GM18498 (cell line): ENCODE data around the gene ZNF638.
"Not testable (repeated sequence)": the region's sequence is repeated elsewhere in the genome, so short reads cannot be mapped to it uniquely, and the experiment has no call there.

Source experiments
- ATAC-seq: cut with Tn5 transposase; IDR thresholded peaks from one replicate; pipeline ENCODE4 v1.9.1; 2021; ENCODE audit warnings: mild to moderate bottlenecking, moderate library complexity; ENCODE audit not compliant: unreplicated experiment

The ZNF638 gene

GRCh38 chr2:71389384-71390072, 57.9 kb downstream of the ZNF638 start:
- no peak for ATAC-seq

- ATAC-seq, result no peak
These were observed 61.6 kb downstream of the ZNF638 start for GRCh38 chr2:71393216-71393615.

DNA sequence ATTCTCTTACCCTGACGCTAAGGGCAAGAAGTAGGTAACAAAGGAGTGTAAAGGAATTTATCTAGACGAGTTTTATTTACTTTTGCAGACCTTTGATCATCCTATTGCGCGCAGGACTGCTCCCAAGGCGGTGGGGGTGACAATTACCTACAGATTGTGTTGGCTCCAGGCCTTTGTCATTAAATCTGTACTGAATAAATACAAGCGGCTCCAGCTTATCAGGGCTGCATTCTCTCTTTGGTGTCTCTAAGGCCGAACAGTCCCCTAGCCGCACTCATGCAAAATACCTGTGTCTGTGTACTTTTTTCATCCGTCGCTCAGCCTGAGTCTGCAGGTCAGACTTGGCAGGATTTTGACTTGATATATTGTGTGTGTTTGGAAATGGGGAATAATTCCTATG, 63.9 kb downstream of the ZNF638 start:
- ATAC-seq, result no peak

- ATAC-seq, result no peak
These were observed 70.8 kb downstream of the ZNF638 start for GRCh38 chr2:71402427-71402826.

DNA sequence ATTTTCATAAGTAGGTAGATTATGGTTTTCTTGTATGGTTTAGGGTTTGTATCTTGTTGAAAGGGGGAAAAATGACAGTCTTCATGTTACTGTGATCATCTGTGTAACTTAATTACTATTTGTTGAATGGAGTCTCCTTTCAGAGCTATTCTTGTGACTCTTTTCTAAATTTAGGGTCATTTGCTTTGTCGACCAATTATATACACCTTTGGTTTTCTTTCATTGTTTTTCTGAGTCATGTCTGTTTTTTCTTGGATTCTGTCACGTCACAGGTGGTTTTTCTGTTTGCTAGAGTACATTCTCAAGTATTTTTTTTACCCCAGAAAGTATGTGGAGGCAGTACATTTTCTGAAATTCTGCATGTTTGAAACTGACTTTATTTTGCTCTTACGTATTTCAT, 78.0 kb downstream of the ZNF638 start:
- no peak for ATAC-seq

DNA sequence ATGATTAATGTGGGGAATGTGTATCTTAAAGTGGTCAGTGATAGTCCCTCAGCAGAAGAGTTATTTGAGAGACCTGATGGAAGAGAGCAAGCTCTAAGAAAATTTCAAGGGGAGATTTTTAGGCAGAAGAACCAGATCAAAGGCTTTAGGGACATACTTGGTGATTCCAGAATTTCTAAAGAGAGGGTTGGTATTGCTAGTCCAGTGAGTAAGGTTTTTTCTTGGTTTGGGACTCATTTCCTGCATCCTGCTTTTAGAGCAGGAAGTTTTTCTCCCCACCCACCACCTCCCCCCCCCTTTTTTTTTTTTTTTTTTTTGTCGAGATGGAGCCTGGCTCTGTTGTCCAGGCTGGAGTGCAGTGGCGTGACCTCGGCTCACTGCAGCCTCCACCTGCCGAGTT, 79.1 kb downstream of the ZNF638 start:
- ATAC-seq, result no peak

DNA sequence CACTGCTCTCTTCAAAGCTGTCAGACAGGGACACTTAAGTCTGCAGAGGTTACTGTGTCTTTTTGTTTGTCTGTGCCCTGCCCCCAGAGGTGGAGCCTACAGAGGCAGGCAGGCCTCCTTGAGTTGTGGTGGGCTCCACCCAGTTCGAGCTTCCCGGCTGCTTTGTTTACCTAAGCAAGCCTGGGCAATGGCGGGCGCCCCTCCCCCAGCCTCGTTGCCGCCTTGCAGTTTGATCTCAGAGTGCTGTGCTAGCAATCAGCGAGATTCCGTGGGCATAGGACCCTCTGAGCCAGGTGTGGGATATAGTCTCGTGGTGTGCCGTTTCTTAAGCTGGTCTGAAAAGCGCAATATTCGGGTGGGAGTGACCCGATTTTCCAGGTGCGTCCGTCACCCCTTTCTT, 85.3 kb downstream of the ZNF638 start:
- ATAC-seq, result not testable (repeated sequence)

DNA sequence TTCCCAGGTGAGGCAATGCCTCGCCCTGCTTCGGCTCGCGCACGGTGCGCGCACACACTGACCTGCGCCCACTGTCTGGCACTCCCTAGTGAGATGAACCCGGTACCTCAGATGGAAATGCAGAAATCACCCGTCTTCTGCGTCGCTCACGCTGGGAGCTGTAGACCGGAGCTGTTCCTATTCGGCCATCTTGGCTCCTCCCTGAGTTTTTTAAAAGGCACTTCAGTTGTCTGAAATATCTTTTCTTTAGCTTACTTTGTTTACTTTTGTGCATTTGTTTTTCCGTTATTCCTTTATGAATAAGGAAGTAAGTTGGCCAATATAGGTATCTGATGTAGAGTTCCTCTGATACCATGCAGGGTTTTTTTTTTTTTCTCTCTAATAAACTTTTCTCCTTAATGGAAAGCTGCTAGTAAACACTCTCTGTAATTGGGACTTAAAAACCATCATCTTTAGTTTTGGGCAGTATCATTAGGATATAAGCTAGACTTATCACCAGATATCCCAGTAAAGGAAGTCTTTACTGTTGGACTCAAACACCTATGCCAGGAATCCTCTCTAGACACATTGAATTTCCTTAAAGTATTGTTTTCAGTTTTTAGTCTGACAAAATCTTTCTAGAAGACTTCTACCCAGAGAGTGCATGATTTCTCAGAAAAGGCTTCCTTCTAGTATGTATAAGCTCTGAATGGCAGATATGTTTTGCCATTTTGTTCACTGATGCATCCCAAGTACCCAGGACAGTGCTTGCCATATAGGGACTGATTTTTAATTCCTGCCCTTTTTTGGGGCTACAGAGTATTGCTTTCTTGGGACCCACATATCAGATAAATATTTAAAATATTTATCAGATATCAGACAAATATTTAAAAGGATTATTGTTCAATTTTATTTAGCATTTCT, 86.0 kb downstream of the ZNF638 start:
- no peak for ATAC-seq

DNA sequence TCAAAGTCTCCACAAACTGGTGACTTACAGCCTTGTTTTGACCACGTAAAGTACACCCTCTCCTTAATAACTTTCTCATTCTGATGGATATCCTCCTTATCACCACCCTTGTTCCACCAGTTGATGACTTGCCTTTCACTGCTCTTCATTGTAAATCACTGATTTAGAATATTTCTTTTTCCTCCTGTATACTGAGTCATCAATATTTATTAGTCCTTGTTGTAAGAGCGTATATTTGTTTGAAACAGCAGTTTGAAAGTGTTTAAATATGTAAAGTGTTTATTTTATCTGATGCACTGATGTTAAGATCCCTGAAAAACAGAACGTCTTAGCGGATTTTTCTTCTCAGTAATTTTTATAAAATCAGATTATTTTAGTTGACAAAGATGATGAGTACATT, 87.6 kb downstream of the ZNF638 start:
- ATAC-seq, result no peak

DNA sequence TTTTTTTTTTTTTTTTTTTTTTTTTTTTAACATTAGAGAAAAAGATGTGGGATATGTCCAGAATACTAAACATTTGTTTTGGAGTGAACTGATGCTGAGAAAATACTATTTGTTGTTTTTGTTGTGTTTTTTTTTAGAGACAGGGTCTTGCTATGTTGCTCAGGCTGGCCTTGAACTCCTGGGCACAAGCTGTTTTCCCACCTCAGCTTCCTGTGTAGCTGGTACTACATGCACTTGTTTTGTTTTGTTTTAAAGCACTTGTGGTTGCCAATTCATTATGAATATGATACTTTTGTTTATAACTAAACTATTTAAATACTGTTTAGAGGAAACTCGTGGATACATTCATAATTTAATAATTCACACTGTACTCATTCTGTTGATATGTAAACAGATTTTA, 88.4 kb downstream of the ZNF638 start:
- ATAC-seq, result no peak

DNA sequence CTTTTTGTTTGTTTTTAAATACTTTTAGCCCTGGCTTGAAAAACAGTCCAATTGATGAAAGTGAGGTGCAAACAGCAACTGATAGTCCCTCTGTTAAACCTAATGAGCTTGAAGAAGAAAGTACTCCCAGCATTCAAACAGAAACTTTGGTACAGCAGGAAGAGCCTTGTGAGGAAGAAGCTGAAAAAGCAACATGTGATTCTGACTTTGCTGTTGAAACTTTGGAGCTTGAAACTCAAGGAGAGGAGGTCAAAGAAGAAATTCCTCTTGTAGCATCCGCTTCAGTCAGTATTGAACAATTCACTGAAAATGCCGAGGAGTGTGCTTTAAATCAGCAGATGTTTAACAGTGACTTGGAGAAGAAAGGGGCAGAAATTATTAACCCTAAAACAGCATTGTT, 91.2 kb downstream of the ZNF638 start:
- ATAC-seq, result no peak

- no peak for ATAC-seq
These were observed 92.3 kb downstream of the ZNF638 start for GRCh38 chr2:71423817-71424420.

DNA sequence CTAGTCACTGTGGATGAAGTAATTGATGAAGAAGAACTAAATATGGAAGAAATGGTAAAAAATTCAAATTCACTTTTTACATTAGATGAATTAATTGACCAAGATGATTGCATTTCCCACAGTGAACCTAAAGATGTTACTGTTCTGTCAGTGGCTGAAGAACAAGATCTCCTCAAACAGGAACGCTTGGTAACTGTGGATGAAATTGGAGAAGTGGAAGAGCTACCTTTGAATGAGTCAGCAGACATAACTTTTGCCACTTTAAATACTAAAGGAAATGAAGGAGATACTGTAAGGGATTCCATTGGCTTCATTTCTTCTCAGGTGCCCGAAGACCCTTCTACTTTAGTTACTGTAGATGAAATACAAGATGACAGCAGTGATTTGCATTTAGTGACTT, 95.1 kb downstream of the ZNF638 start:
- no peak for ATAC-seq

DNA sequence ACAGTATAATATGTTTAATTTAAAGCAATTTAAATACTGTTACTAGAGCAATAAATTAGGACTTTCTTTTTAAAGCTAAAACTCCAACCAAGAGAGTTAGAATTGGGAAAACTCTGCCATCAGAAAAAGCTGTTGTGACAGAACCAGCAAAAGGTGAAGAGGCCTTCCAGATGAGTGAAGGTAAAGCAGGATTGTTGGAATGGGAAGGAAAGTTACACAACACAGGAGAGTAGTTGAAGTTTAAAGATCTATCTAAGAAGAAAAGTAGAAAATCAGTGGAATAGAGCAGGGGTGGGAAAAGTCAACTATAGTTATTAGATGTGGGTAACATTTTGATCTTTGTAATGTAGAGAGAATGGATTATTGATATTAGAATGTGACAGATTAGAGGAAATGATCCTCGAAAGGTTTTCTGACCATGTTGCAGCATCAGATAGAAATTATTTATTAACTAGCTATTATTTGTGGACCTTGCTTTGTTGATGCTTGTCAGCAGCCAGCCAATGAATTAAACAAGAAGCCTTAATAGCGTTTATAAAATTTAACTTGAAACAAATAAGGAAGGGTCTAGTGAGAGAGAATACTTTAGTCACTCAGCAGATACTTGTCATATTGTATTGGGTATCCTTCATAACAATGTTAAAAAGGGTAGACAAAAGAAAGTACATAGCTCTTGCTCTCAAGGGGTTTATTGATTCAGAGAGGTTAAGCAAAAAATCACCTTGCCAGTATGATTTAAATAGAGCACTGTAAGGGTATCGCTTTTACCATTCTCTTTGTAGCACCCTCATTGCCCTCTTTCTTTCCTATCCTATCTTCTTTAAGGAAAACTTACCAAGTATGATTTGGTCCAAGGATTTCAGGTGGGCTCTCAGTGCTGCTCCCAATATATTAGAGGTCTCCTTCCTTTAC, 97.1 kb downstream of the ZNF638 start:
- ATAC-seq, result no peak

GRCh38 chr2:71445142-71445541, 113.6 kb downstream of the ZNF638 start:
- not testable (repeated sequence) for ATAC-seq

GRCh38 chr2:71446505-71446904, 114.9 kb downstream of the ZNF638 start:
- no peak for ATAC-seq

GRCh38 chr2:71449343-71449742, 117.8 kb downstream of the ZNF638 start:
- ATAC-seq, result no peak

DNA sequence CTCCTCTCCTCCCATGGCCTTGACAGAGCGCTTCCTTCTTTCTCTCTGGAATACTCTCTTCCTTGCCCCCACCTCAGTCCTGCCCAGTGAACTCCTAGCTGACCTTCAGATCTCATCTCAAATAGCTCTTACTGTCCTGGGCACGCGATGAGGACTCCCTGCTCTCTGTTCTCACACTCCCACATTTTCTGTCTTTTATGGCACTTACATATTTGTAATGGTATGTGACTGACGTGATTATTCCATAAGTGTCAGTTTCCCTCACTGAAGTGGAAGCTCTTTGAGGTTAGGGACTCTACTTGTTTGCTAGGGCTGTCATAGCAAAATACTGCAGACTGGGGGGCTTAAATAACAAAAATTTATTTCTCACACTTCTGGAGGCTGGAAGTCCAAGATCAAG, 120.1 kb downstream of the ZNF638 start:
- ATAC-seq, result no peak

- ATAC-seq, result no peak
These were observed 121.0 kb downstream of the ZNF638 start for GRCh38 chr2:71452565-71452964.

DNA sequence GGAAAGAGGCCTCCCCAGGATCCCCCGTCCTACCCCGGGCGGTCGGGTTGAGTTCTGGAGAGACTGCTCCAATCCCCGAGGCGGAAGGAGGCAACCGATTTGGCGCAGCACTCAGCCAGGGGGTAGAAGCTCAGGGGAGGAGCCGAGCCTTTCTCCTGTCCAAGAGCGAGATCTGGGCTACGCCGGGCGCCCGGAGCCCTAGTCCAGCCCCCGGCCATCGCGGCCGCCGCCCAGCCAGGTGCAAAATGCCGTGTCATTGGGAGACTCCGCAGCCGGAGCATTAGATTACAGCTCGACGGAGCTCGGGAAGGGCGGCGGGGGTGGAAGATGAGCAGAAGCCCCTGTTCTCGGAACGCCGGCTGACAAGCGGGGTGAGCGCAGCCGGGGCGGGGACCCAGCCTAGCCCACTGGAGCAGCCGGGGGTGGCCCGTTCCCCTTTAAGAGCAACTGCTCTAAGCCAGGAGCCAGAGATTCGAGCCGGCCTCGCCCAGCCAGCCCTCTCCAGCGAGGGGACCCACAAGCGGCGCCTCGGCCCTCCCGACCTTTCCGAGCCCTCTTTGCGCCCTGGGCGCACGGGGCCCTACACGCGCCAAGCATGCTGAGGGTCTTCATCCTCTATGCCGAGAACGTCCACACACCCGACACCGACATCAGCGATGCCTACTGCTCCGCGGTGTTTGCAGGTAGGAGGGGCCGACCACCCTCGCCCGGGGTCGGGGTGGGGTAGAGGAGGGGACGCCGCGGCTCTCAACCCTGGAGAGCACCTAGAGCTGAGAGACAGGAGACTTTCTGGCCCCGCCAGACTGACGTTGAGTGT, 122.0 kb downstream of the ZNF638 start, which contains the start of gene DYSF:
TSS of gene DYSF (plus strand) at position 158 of the 817 bp plus-strand sequence.
- ATAC-seq, result no peak
